GM06990 (cell line): ENCODE data around the gene PRR20G.

ENCODE experiments used
- DNase-seq: peaks from one replicate; pipeline ENCODE4 v3.0.0-alpha.2; 2011; ENCODE audit not compliant: insufficient read length; ENCODE audit errors: extremely low read depth
- H3K27me3 ChIP-seq: replicated peaks from 2 replicates; pipeline ENCODE4 v1.6.0; 2011; ENCODE audit warnings: low read length; ENCODE audit not compliant: control insufficient read depth, insufficient read depth
- H3K36me3 ChIP-seq: 2 replicates; pipeline ENCODE4 v1.5.1; 2011; ENCODE audit warnings: low read length; ENCODE audit not compliant: control insufficient read depth, insufficient read depth
- H3K4me3 ChIP-seq: replicated peaks from 2 replicates; pipeline ENCODE4 v1.5.1; 2011; ENCODE audit warnings: low read depth, mild to moderate bottlenecking, control low read depth, low read length
- TF ChIP-seq, protein P1 (sequence below): IDR thresholded peaks from 2 replicates; pipeline ENCODE4 v1.5.1; 2011; ENCODE audit warnings: low read length, control low read depth, mild to moderate bottlenecking, inconsistent platforms; ENCODE audit not compliant: insufficient read depth, poor library complexity, severe bottlenecking

PRR20G gene

DNA sequence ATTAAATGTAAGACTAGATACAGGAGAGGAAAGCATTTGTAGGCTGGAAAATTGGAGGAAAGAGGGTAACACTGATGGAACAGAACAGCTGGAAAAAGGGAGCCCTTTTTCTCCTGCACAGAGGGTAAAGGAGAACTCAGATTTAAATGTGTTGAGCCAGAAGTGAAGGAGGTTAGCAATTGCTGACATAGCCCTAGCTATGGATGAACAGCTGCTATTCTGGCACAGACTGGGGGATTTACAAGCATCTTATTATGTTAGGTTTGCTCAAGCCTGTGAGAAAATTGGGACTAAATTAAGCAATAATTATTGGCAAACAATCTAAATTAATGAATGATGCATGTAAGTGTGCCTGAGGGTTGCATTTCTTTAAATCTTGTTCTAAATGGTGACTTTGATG lies 40.6 kb upstream of the PRR20G start:
- TF ChIP-seq, protein P1, sequence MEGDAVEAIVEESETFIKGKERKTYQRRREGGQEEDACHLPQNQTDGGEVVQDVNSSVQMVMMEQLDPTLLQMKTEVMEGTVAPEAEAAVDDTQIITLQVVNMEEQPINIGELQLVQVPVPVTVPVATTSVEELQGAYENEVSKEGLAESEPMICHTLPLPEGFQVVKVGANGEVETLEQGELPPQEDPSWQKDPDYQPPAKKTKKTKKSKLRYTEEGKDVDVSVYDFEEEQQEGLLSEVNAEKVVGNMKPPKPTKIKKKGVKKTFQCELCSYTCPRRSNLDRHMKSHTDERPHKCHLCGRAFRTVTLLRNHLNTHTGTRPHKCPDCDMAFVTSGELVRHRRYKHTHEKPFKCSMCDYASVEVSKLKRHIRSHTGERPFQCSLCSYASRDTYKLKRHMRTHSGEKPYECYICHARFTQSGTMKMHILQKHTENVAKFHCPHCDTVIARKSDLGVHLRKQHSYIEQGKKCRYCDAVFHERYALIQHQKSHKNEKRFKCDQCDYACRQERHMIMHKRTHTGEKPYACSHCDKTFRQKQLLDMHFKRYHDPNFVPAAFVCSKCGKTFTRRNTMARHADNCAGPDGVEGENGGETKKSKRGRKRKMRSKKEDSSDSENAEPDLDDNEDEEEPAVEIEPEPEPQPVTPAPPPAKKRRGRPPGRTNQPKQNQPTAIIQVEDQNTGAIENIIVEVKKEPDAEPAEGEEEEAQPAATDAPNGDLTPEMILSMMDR = no peak
- H3K36me3 ChIP-seq = no peaks in the 10 kb centered on the region
- H3K27me3 ChIP-seq = no peaks in the 10 kb centered on the region
- H3K4me3 ChIP-seq = no peak overlapping the region
- no peak for DNase-seq

DNA sequence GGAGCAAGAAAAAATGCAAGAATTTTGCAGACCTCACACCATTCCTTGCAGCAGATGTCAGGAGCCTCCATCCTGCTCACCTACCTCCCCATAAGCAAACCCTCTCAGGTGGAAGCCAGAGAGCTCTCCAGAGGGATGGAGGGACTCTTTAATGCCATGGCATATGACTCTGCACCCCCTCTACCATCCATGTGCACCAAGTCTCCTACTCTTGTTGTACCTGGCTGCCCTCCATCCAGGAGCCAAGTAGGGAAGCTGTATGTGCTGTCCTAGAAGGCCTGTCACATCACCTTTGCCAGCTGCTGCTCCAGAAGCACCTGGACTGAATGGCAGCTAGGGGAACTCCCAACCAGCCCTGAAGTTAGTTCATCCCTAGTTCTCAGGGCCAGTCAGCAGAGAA lies 38.5 kb upstream of the PRR20G start:
- Histone ChIP-seq H3K36me3 (no peaks in the 10 kb centered on the region), H3K4me3 (no peak overlapping the region), H3K27me3 (no peaks in the 10 kb centered on the region)
- no peak for DNase-seq
- TF ChIP-seq, protein P1 = no peak

GRCh38 chr3:127325629-127325961 lies 37.7 kb upstream of the PRR20G start:
- TF ChIP-seq, protein P1 = no peak

DNA sequence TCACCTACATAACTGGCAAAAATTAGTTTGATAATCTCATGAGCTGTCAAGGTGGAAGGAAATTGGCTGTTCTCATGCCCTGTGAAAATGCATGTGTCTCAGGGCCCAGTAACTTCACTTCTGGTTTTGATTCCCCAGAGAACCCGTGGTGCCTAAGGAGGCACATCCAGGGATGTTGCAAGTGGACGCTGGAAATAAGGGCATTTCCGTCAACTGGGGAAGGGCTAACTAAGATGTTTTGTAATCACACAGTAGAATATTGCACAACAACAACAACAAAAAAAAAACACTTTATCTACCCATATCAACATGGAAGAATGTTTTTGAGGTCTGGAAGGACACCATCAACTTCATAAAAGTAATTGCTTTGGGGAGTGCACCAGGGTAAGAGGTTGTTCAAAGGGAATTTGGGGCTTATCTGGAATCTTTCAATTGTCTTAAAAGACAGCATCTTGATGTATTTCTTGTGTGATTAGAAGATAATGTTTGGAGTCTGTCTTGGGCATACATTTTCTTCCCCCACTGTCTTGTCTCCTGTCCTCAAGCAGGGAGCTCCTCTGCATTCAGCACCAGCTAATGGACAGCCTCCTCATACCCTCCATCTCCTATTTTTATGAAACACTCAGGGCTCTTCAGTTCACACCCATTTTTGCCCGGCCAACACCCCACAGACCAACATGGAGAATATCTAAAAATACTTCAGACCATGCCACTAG lies 37.2 kb upstream of the PRR20G start:
- no peak for DNase-seq
- TF ChIP-seq, protein P1 = no peak
- H3K27me3 ChIP-seq = no peaks in the 10 kb centered on the region
- H3K4me3 ChIP-seq = no peak overlapping the region
- no peaks in the 10 kb centered on the region for H3K36me3 ChIP-seq

More at GRCh38 chr3:127325629-127325961, 37.7 kb upstream of the PRR20G start:
- DNase-seq = no peak
- no peaks in the 10 kb centered on the region for H3K27me3 ChIP-seq
- H3K4me3 ChIP-seq = no peak overlapping the region
- no peaks in the 10 kb centered on the region for H3K36me3 ChIP-seq

- no peaks in the 10 kb centered on the region for H3K36me3 ChIP-seq
- DNase-seq = no peak
- H3K4me3 ChIP-seq = no peak overlapping the region
- TF ChIP-seq, protein P1 = no peak
- H3K27me3 ChIP-seq = no peaks in the 10 kb centered on the region
Observed at GRCh38 chr3:127324076-127324475, 36.2 kb upstream of the PRR20G start.

DNA sequence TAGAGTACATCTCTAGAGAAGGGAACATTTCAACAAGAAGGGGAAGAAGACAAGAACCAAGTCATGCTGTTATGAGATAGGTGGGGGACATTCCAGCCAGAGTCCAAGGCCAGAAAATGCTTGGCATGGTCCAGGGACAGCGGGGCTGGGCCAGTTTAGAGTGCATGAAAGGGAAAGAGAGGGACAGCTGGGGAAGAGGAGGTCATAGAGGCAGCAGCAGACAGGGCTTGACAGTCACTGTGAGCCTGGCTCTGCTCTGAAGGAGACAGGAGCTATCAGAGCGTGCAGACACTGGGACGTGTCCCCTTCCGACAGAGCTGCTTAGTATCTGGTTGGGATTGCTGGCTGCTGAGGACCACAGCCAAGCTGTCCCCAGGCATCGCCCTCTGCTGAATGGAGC lies 35.7 kb upstream of the PRR20G start:
- no peaks in the 10 kb centered on the region for H3K27me3 ChIP-seq
- no peaks in the 10 kb centered on the region for H3K36me3 ChIP-seq
- TF ChIP-seq, protein P1 = no peak
- no peak for DNase-seq
- H3K4me3 ChIP-seq = no peak overlapping the region
